ENCODE measurements around the gene PRCD. TPM values are rescaled to one million over a fixed set of nuclear protein-coding genes. Genes with fewer than 3 reads are reported as not detected.
A peak's percentile ranks its signal among the peaks of the same experiment; 100 is the strongest.

Gene PRCD
- total RNA-seq, 1 experiment from 2014 or later = not detected

- peak; percentile 90 for DNase-seq (ENCODE audit: low spot score)
These were observed 797 bp downstream of the PRCD start for GRCh38 chr17:76540381-76541300.

DNA sequence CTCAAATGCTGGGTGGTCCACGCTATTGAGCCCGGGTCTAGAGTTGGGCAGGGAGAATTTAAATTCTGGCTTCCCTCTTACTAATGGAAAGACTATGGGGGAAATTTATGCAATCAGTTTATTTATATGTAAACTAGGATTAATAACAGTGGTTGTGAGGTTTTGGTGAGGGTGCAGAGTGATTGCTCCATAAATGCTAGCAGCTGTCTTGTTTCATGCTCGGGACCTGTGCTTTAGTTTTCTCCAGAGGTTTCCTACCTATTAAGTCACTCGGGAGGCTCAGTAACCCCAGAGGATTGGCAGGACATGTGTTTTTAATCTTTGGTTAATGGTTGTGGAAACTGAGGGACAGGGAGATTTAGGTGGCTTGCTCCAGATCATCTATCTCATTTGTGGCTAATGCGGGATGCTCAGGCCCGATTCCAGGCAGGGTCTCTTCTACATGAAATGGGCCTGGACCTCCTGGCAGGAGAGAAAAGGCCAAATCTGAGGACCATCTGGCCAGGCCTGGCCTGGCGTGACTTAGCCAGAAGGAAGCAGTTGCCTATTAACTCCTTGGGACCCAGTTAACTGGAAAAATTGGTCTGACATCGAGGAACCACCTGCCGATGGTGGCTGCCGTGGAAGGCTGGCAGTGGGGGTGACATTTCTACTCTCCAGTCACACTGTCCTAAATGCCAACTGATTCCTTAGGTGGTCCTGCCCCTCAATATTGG is 2.1 kb downstream of the PRCD start:
- no peak for DNase-seq (ENCODE audit: low spot score)

DNA sequence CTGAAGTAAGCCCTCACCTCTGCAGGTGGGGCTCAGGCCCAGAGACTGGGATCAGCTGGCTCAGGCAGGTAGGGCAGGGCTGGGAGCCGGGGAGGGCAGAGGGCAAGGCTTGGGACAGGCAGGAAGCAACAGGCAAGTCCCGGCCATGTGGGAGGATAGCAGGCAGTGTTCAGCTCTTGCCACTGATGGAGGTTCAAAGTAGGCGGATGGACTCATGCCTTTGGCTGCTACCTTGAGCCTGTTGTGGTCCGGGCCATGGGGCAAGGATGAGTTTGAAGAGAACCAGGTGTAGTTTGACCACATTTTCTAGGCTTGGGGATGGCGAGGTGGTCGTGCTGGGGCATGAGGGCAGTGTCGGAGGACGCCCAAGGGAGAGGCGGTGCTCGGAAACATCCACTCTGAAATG is 2.7 kb downstream of the PRCD start:
- no peak for DNase-seq (ENCODE audit: low spot score)

DNA sequence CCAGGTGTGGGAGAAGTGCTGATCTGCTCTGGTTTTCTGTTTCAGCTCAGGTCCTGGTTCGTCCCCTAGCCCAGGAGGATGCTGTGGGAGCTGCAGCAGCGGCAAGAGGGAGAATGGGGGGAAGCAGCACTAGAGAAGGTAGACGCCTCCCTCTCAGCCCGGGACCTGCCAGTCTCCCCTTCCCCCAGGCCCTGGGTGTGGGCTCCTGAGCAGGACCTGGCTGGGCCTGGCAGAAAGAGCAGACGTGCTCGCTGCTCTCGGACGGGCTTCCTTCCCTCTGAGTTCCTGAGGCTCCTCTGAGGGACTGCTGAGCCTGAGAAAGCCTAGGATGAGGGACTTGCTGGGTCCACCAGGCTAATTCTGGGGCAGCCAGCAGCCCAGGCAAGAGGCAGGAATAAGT is 3.1 kb downstream of the PRCD start:
- no peak for DNase-seq (ENCODE audit: low spot score)

GRCh38 chr17:76543482-76543825 is 3.6 kb downstream of the PRCD start:
- no peak for DNase-seq (ENCODE audit: low spot score)

GRCh38 chr17:76543826-76544545 is 4.1 kb downstream of the PRCD start:
- DNase-seq (ENCODE audit: low spot score) = no peak

DNA sequence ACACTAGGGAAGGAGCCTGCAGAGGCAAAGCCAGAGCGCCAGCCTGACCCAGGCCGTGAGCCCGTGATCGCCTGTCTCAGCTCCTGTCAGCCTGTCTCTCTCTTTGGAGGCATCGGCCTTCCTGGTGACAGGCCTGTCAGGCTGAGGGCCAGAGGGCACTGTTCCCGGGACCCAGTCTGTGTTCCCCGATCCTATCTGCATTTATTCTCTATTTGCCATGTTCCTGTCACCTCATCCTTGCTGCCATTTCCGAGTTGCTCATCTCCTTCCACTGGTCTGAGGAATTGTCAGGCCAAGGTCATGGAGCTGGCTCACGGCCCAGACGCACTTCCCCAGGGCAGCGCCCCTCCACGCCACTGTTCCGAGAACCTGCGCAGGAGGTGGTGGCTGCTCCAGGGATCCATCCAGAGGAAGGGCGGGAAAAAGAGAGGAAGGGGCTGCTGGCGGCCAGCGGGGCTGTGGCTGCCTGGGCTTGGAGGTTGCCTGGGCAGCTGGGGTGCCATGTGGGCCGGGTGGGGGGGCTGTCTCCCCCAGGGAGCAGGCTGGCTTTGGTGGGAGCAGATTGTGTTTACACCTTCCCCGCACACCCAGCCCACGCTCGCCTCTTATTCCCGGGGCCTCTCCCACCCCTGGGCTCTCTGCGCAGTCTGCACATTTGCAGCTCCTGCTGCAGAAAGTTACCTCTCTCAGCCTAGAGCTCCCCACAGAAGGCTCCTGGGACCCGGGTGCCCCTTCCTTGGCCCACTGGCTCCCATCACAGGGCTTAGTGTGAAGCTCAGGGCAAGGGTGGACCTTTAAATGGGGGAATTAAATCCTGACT is 4.9 kb downstream of the PRCD start:
- no peak for DNase-seq (ENCODE audit: low spot score)

DNA sequence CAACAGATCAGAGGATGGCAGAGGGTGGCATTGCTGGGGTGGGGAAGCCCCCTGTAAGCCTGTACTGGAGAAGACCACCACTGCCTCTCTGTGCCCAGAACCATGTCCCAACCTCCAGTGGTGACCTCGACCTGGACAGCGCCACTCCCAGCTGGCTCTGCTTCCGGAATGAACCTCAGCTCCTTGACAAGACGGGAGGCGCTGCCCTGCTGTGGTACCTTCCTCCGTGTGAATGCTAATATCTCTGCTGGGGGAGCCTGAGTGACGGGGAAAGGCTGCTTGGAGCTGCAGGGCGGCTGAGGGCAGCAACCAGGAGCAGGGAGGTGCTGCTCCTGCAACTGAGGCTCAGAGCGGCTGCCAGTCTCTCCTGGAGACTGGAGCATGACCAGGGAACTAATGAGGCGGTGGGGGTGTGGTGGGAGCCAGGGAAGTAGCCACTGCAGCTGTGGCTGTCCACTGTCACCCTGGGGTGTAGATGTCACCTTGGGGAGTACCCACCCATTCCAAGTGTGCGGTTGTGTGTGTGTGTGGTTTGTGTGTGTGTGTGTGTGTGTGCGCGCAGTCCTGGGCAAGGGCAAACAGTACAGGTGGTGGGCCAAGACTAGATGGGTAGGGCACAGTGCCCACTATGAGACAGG is 6.2 kb downstream of the PRCD start:
- DNase-seq (ENCODE audit: low spot score) = no peak

DNA sequence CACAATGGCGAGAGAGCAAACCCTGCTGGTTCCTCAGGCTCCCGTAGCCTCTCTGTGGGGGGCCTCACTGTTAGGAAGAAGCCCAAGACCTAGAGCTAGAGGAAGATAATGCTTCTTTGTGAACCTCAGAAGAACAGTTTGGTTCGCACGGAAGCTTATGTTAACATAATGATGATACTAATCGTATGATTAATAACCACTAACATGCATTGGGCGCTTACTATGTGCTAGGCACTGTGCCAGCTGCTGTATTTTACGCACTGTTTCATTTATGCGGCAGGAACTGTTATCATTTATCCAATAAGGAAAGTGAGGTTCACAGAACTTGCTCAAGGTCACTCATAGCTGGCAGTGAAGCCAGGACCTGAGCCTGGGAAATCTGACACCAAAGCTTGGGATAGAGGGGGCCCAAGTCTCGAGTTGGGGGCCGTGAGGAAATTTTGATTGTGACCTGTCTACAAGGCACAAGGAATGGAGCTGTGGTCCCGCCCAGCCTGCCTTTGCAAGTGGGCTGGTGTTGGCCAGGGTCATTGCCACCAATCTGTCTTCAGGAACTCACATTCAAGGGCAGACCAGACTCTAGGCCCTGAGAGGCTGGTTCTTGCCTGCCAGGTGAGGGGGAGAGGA is 6.8 kb downstream of the PRCD start:
- no peak for DNase-seq (ENCODE audit: low spot score)

DNA sequence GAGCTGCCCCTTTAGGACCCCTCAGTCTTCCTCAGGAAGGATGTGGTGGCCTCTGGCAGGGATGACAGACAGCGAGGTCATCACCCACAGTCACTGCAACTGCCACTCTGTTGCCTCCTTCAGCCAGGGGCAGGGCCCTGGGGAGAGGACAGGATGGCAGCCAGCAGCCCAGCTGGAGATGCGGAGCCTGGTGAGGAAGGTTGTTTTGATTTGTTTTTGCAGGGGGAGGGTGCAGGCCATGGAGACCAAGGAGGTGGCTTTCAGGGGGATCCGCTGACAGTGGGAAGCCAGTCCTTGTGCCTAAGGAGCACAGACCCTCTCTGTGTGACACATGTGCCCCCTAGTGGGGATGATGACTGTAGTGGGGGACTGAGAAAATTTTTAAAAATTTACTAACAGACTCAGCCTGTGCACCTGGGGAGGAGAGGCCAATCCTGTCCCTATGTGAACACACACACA is 7.4 kb downstream of the PRCD start:
- peak; percentile 73 for DNase-seq (ENCODE audit: low spot score)

DNA sequence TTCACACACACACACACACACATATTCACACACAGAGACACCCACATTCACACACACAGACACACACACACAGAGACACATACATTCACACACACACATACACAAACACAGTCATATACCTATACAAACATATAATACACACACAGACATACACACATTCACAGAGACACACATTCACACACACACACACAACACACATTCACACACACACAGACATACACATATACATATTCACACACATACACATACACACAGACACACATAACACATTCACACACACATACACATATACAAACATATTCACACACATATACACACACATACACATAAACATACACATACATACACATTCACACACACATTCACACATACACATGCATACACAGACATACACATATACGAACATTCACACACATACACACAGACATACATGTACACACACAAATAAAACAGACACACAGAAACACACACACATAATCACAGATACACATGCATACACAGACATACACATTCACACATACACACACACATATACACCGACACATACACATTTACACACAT is 7.9 kb downstream of the PRCD start:
- DNase-seq (ENCODE audit: low spot score) = no peak

DNA sequence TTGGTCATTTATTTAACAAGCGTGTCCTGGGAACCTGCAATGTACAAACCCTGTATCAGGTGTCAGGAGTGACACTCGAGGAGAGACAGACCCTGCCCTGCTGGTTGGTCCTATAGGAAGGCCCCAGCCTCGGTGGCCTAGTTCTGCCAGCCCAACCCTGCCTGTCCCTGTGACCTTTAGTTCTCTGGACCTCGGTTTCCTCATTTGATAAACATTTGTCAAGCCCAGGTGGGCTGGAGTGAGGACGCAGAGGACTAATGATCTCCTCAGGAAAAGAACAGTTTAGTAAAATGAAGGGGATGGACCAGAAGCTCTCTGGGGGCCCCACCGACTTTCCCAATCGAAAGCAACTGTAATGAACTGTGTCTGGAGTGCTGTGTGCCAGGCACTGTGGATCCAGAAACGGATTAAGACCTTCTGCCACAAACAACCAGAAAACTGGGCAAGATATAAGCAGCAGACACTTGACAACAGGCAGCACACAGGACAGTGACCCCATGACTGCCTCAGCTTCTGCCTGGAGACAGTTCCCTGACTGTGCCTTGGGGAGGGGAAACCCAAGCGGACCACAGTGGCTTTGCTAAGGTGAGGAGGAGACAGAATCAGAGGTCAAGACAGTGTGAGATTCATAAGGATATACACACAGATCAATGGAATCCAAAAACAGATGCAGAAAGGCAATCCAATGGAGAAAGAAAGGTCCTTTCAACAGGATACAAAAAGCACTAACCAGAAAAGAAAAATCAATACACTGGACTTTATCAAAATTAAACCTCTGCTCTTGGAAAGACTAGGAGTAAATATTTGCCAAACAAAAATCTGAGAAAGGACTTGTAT is 8.8 kb downstream of the PRCD start:
- no peak for DNase-seq (ENCODE audit: low spot score)

- no peak for DNase-seq (ENCODE audit: low spot score)
These were observed 9.3 kb downstream of the PRCD start for GRCh38 chr17:76549215-76549518.

GRCh38 chr17:76549539-76549938 is 9.7 kb downstream of the PRCD start:
- DNase-seq (ENCODE audit: low spot score) = no peak

GRCh38 chr17:76550712-76551615 is 11.1 kb downstream of the PRCD start:
- DNase-seq (ENCODE audit: low spot score) = peak; percentile 4

GRCh38 chr17:76551685-76552084 is 11.8 kb downstream of the PRCD start:
- no peak for DNase-seq (ENCODE audit: low spot score)

GRCh38 chr17:76553178-76553908 is 13.5 kb downstream of the PRCD start:
- no peak for DNase-seq (ENCODE audit: low spot score)

- no peak for DNase-seq (ENCODE audit: low spot score)
These were observed 14.3 kb downstream of the PRCD start for GRCh38 chr17:76554131-76554530.

Data from HT-29 (cell line).